Upper lobe of right lung (tissue), 1 donor: ENCODE results near the gene ZBED3. TPM values are rescaled to one million over a fixed set of nuclear protein-coding genes. Genes with fewer than 3 reads are reported as not detected.
A peak's percentile ranks its signal among the peaks of the same experiment; 100 is the strongest.

ENCODE experiments used
- ATAC-seq: fragments of 200-7000 bp; cut with Tn5 transposase; one replicate; pipeline ENCODE4 v1.9.1; 2020; ENCODE audit warnings: mild to moderate bottlenecking, moderate library complexity
- DNase-seq: peaks from one replicate; pipeline ENCODE4 v3.0.0-alpha.2; 2020
- H3K27ac ChIP-seq: fragments of 200-600 bp; one replicate; pipeline ENCODE4 v1.8.0; 2022
- H3K27me3 ChIP-seq: fragments of 200-600 bp; one replicate; pipeline ENCODE4 v1.8.0; 2022; ENCODE audit warnings: mild to moderate bottlenecking
- H3K36me3 ChIP-seq: fragments of 200-600 bp; one replicate; pipeline ENCODE4 v1.8.0; 2022
- H3K4me1 ChIP-seq: fragments of 200-600 bp; one replicate; pipeline ENCODE4 v1.8.0; 2022
- H3K4me3 ChIP-seq: fragments of 200-600 bp; one replicate; pipeline ENCODE4 v1.8.0; 2022; ENCODE audit warnings: mild to moderate bottlenecking
- H3K9me3 ChIP-seq: fragments of 200-600 bp; one replicate; pipeline ENCODE4 v1.8.0; 2022
- CTCF ChIP-seq: fragments of 200-600 bp; IDR thresholded peaks from one replicate; pipeline ENCODE4 v1.8.0; 2022; ENCODE audit warnings: antibody characterized with exemption
- intact Hi-C: fragments of 100-400 bp; cut with DNase I; formaldehyde crosslinking; loops from one replicate; pipeline ENCODE4 v1.11.0; 2022
- total RNA-seq: library from RNA; stranded (reverse); fragmentation: NEBNext Ultra II Directional; extraction: Animal tissue kit (Norgen Biotek cat#: 25700); gene quantifications from one replicate; pipeline ENCODE4 v1.2.1, GENCODE V29; 2021
- donor health status: DM: no; HTN: yes; CAD: no; lungs with severe emphysema.

ZBED3 gene
- total RNA-seq, 1 donor from 2014 or later: 14.8 TPM

GRCh38 chr5:77046416-77047073, 40.5 kb downstream of the ZBED3 start:
- H3K4me1 ChIP-seq: no peaks in the 10 kb centered on the region
- no peak for TF ChIP-seq CTCF
- no peak for DNase-seq
- intact Hi-C loops: no loop called here
- H3K4me3 ChIP-seq: no peak overlapping the region
- H3K27ac ChIP-seq: no peak overlapping the region
- H3K9me3 ChIP-seq: no peaks in the 10 kb centered on the region
- H3K36me3 ChIP-seq: peaks cover 48% of the 10 kb centered on the region
- ATAC-seq: no peak
- H3K27me3 ChIP-seq: no peaks in the 10 kb centered on the region

GRCh38 chr5:77035950-77036349, 51.1 kb downstream of the ZBED3 start:
- no peaks in the 10 kb centered on the region for H3K9me3 ChIP-seq
- H3K27ac ChIP-seq: no peak overlapping the region
- no peak overlapping the region for H3K4me3 ChIP-seq
- peaks cover 68% of the 10 kb centered on the region for H3K36me3 ChIP-seq
- no peak for TF ChIP-seq CTCF
- ATAC-seq (no peak), DNase-seq (no peak)
- peaks cover 10% of the 10 kb centered on the region for H3K4me1 ChIP-seq
- no peaks in the 10 kb centered on the region for H3K27me3 ChIP-seq
- intact Hi-C loops: no loop called here

GRCh38 chr5:77033338-77033737, 53.7 kb downstream of the ZBED3 start:
- Histone ChIP-seq H3K9me3 (no peaks in the 10 kb centered on the region), H3K27me3 (no peaks in the 10 kb centered on the region), H3K4me1 (peaks cover 11% of the 10 kb centered on the region), H3K4me3 (no peak overlapping the region), H3K27ac (no peak overlapping the region), H3K36me3 (peaks cover 42% of the 10 kb centered on the region)
- ATAC-seq (no peak), DNase-seq (no peak)
- intact Hi-C loops: no loop called here
- no peak for TF ChIP-seq CTCF

GRCh38 chr5:77032635-77033034, 54.5 kb downstream of the ZBED3 start:
- no peak for ATAC-seq
- H3K4me1 ChIP-seq: peaks cover 11% of the 10 kb centered on the region

GRCh38 chr5:77031891-77032290, 55.2 kb downstream of the ZBED3 start:
- no peak for DNase-seq

More at GRCh38 chr5:77032635-77033034, 54.5 kb downstream of the ZBED3 start:
- no peak overlapping the region for H3K27ac ChIP-seq
- H3K9me3 ChIP-seq: no peaks in the 10 kb centered on the region
- no peak for TF ChIP-seq CTCF
- H3K27me3 ChIP-seq: no peaks in the 10 kb centered on the region
- no peak for DNase-seq
- H3K36me3 ChIP-seq: peaks cover 36% of the 10 kb centered on the region
- H3K4me3 ChIP-seq: no peak overlapping the region
- intact Hi-C loops: no loop called here

More at GRCh38 chr5:77031891-77032290, 55.2 kb downstream of the ZBED3 start:
- no peak for TF ChIP-seq CTCF
- intact Hi-C loops: no loop called here
- no peak for ATAC-seq
- Histone ChIP-seq H3K27ac (no peak overlapping the region), H3K4me3 (peak overlapping the region; percentile 94), H3K4me1 (peaks cover 11% of the 10 kb centered on the region), H3K36me3 (peaks cover 29% of the 10 kb centered on the region), H3K9me3 (no peaks in the 10 kb centered on the region), H3K27me3 (no peaks in the 10 kb centered on the region)
